Astrocyte (in vitro differentiated cells and primary cell): ENCODE results near the gene FAM131C. TPM values are rescaled to one million over a fixed set of nuclear protein-coding genes. Genes with fewer than 3 reads are reported as not detected.
"Not testable (repeated sequence)": the region's sequence is repeated elsewhere in the genome, so short reads cannot be mapped to it uniquely, and the experiment has no call there.

Experiments used
- DNase-seq: peaks from one replicate; pipeline ENCODE4 v3.0.0-alpha.2; 2010; ENCODE audit warnings: low read depth
- FAIRE-seq: peaks from 2 replicates; lab custom pipeline; 2011; peaks lifted over from hg19 to GRCh38; lab: Jason Lieb, UNC
- H2AFZ ChIP-seq: 2 replicates; pipeline ENCODE4 v1.6.0; 2012; ENCODE audit warnings: low read depth, low read length, inconsistent platforms
- H3K27ac ChIP-seq: 2 replicates; pipeline ENCODE4 v1.5.1; 2011; ENCODE audit warnings: low read depth, low read length, inconsistent platforms
- H3K27me3 ChIP-seq: 2 replicates; pipeline ENCODE4 v1.6.0; 2011; ENCODE audit warnings: low read length, inconsistent platforms; ENCODE audit not compliant: insufficient read depth
- H3K36me3 ChIP-seq: 2 replicates; pipeline ENCODE4 v1.5.1; 2011; ENCODE audit warnings: low read length, inconsistent platforms; ENCODE audit not compliant: insufficient read depth
- H3K4me1 ChIP-seq: 2 replicates; pipeline ENCODE4 v1.5.1; 2011; ENCODE audit warnings: low read length, inconsistent platforms; ENCODE audit not compliant: insufficient read depth
- H3K4me2 ChIP-seq: 2 replicates; pipeline ENCODE4 v1.6.0; 2012; ENCODE audit warnings: low read length, inconsistent platforms
- H3K4me3 ChIP-seq: 2 replicates; pipeline ENCODE4 v1.5.1; 2011; ENCODE audit warnings: low read depth, mild to moderate bottlenecking, low read length, inconsistent platforms; ENCODE audit not compliant: insufficient read depth
- H3K79me2 ChIP-seq: 2 replicates; pipeline ENCODE4 v1.6.0; 2012; ENCODE audit warnings: mild to moderate bottlenecking, low read length, inconsistent platforms; ENCODE audit not compliant: insufficient read depth
- H3K9ac ChIP-seq: 2 replicates; pipeline ENCODE4 v1.6.0; 2012; ENCODE audit warnings: mild to moderate bottlenecking, low read length, inconsistent platforms
- H3K9me3 ChIP-seq: 2 replicates; pipeline ENCODE4 v1.5.1; 2012; ENCODE audit warnings: low read depth, mild to moderate bottlenecking, low read length, inconsistent platforms; ENCODE audit not compliant: insufficient read depth
- H4K20me1 ChIP-seq: 2 replicates; pipeline ENCODE4 v1.6.0; 2012; ENCODE audit warnings: low read length, inconsistent platforms; ENCODE audit not compliant: insufficient read depth
- H3K27ac Mint-ChIP-seq: one replicate; pipeline ENCODE4 v1.8.0; 2021; ENCODE audit warnings: mild to moderate bottlenecking, mixed read lengths; ENCODE audit not compliant: unreplicated experiment
- H3K27me3 Mint-ChIP-seq: one replicate; pipeline ENCODE4 v1.8.0; 2021; ENCODE audit warnings: low read depth, mixed read lengths; ENCODE audit not compliant: unreplicated experiment
- H3K36me3 Mint-ChIP-seq: one replicate; pipeline ENCODE4 v1.8.0; 2021; ENCODE audit warnings: low read depth, mixed read lengths; ENCODE audit not compliant: unreplicated experiment
- H3K4me1 Mint-ChIP-seq: one replicate; pipeline ENCODE4 v1.8.0; 2021; ENCODE audit warnings: low read depth, mixed read lengths; ENCODE audit not compliant: unreplicated experiment
- H3K4me3 Mint-ChIP-seq: one replicate; pipeline ENCODE4 v1.8.0; 2021; ENCODE audit warnings: mild to moderate bottlenecking, moderate library complexity, mixed read lengths; ENCODE audit not compliant: unreplicated experiment
- H3K9me3 Mint-ChIP-seq: one replicate; pipeline ENCODE4 v1.8.0; 2021; ENCODE audit warnings: mild to moderate bottlenecking, mixed read lengths; ENCODE audit not compliant: unreplicated experiment
- EZH2 ChIP-seq: IDR thresholded peaks from 2 replicates; pipeline ENCODE4 v1.6.1; 2012; ENCODE audit warnings: mild to moderate bottlenecking, low read length, inconsistent platforms; ENCODE audit not compliant: insufficient read depth
- total RNA-seq: library from RNA; stranded (reverse); gene quantifications from 2 replicates; pipeline ENCODE4 v1.2.1, GENCODE V29; 2021
- TF ChIP-seq, protein P1 (sequence below): IDR thresholded peaks from 2 replicates; pipeline ENCODE4 v1.5.1; 2011; ENCODE audit warnings: low read depth, mild to moderate bottlenecking, inconsistent platforms, low read length, moderate library complexity; ENCODE audit not compliant: insufficient read depth

FAM131C gene
- total RNA-seq, 1 donor from 2014 or later, result 0.11 TPM

DNA sequence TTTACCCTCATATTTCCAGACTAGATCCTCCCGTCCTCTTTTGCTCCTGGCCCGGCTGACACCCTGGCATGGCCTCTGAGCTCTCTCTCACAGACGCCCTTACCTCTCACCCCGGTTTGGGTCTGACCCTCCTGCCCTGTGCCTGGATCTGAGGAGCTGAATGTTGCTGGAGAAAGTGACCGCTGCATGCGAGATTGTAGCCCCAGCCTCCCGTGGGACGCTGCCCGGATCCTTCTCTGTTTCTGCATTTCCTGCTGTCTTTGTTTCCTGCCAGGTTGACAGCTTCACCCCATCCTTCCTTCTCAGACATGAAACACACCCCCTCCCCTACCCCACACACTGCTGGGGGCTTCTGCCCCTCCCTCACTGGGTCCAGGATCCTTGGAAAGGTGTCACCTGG is 9.5 kb downstream of the FAM131C start:
- H2AFZ ChIP-seq, result no peak overlapping the region
- Mint-ChIP-seq H3K4me3 (no peak overlapping the region), H3K27ac (no peak overlapping the region), H3K4me1 (peaks cover 6% of the 10 kb centered on the region), H3K27me3 (peaks cover 50% of the 10 kb centered on the region), H3K9me3 (no peaks in the 10 kb centered on the region), H3K36me3 (peaks cover 2% of the 10 kb centered on the region)
- no peaks in the 10 kb centered on the region for H4K20me1 ChIP-seq
- no peaks in the 10 kb centered on the region for H3K36me3 ChIP-seq
- peaks cover 4% of the 10 kb centered on the region for H3K27me3 ChIP-seq
- H3K4me3 ChIP-seq, result no peak overlapping the region
- H3K9me3 ChIP-seq, result no peaks in the 10 kb centered on the region
- no peak for TF ChIP-seq EZH2
- TF ChIP-seq, protein P1, sequence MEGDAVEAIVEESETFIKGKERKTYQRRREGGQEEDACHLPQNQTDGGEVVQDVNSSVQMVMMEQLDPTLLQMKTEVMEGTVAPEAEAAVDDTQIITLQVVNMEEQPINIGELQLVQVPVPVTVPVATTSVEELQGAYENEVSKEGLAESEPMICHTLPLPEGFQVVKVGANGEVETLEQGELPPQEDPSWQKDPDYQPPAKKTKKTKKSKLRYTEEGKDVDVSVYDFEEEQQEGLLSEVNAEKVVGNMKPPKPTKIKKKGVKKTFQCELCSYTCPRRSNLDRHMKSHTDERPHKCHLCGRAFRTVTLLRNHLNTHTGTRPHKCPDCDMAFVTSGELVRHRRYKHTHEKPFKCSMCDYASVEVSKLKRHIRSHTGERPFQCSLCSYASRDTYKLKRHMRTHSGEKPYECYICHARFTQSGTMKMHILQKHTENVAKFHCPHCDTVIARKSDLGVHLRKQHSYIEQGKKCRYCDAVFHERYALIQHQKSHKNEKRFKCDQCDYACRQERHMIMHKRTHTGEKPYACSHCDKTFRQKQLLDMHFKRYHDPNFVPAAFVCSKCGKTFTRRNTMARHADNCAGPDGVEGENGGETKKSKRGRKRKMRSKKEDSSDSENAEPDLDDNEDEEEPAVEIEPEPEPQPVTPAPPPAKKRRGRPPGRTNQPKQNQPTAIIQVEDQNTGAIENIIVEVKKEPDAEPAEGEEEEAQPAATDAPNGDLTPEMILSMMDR, result no peak
- no peak overlapping the region for H3K9ac ChIP-seq
- no peaks in the 10 kb centered on the region for H3K79me2 ChIP-seq
- no peak overlapping the region for H3K4me2 ChIP-seq
- H3K4me1 ChIP-seq, result no peaks in the 10 kb centered on the region
- FAIRE-seq (no peak), DNase-seq (no peak)
- no peak overlapping the region for H3K27ac ChIP-seq

DNA sequence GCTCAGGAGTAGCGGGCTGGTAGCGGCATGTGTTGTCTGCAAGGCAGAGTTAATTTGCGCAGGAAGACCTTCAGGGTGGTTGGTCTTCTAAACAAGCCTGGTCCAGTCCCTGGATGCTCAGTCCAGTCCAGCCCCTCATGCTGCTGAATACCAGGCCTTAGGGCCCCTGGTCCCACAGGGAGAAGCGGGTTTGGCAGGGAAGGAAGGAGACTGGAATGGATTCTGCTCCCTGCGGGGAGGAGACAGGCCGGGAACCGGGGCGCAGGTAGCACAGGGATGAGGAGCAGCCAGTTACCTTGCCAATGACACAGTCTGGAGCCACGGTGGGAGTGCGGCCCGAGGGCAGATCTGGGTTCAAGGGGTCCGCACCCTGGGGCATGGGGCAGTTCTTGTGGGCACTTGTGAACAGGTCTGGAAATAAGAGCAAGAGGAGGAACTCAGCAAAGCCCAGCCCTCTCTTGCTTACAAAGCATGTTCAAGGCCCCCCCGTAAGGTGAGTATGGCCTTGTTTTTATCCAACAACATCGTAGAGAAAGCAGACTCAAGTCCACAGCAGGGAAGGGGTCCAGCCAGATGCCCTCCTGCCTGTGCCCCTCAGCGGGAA is 10.1 kb downstream of the FAM131C start:
- Mint-ChIP-seq H3K27me3 (peaks cover 45% of the 10 kb centered on the region), H3K27ac (no peak overlapping the region), H3K9me3 (no peaks in the 10 kb centered on the region), H3K36me3 (peaks cover 2% of the 10 kb centered on the region), H3K4me3 (no peak overlapping the region), H3K4me1 (peaks cover 6% of the 10 kb centered on the region)
- Histone ChIP-seq H3K36me3 (no peaks in the 10 kb centered on the region), H3K27ac (no peak overlapping the region), H3K9me3 (no peaks in the 10 kb centered on the region), H3K27me3 (peaks cover 4% of the 10 kb centered on the region), H2AFZ (no peak overlapping the region), H3K4me2 (no peak overlapping the region), H3K9ac (no peak overlapping the region), H3K4me1 (no peaks in the 10 kb centered on the region), H4K20me1 (no peaks in the 10 kb centered on the region), H3K4me3 (no peak overlapping the region), H3K79me2 (no peaks in the 10 kb centered on the region)
- DNase-seq (no peak), FAIRE-seq (no peak)
- TF ChIP-seq EZH2, result no peak
- TF ChIP-seq, protein P1, result no peak

DNA sequence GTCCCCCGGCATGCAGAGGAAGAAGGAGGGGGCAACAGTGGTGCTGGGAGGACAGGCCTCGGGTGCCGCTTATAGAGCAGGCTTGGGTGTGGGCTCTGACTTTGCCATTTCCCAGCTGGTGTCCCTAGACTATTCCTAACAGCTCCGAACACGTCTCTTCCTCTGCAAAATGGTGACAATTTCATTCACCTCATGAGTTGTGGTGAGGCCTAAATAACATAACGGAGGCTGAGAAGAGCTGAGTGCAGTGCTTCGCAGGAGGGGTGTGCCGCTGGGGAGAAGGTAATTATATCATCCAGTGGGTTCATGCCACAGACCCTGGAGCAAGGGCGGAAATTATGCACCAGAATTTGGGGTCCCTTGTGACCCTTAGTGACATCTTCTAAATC is 10.8 kb downstream of the FAM131C start:
- H3K4me1 ChIP-seq, H3K9me3 ChIP-seq, H3K36me3 Mint-ChIP-seq, H3K27ac Mint-ChIP-seq, FAIRE-seq, H3K4me3 ChIP-seq, H3K4me3 Mint-ChIP-seq, DNase-seq, H3K27me3 ChIP-seq, H2AFZ ChIP-seq, H3K36me3 ChIP-seq, H3K4me2 ChIP-seq, H3K4me1 Mint-ChIP-seq, H3K9ac ChIP-seq, H3K9me3 Mint-ChIP-seq, H4K20me1 ChIP-seq, H3K79me2 ChIP-seq, H3K27ac ChIP-seq: not testable (repeated sequence)
- H3K27me3 Mint-ChIP-seq, result peaks cover 47% of the 10 kb centered on the region

DNA sequence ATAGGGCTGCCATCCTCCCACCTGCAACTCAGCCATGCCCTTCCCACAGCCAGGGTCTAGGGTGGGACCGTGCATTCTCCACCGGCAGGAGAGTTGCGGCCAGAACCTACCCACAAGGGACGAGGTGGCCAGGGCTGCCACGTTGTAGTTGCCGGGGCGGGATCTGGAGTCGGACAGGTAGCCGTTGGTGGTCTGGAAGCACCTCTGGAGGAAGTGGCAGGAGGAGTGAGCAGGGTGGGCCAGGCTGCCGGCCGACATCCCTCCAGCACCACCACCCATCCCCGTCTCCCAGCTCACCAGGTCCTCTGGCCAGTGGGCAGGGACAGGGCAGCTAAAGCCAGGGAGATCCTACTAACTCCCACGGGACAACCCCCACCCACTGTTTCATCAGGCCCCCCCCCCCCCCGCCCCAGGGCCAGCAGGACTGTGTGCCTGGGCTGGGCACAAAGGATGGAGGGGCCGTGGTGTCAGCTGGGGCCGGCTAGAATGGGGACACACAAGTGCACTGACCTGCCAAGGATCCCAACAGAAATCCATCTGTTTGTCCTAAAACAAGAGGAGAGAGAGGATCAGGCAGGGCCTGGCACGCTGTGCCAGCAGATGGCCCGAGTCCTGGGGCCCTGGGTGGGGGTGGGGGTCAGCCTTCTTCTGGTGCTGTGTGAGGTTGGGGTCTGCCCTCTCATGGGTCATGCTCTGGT is 11.3 kb downstream of the FAM131C start:
- H4K20me1 ChIP-seq, H3K36me3 Mint-ChIP-seq, H3K27ac ChIP-seq, H3K27me3 ChIP-seq, H3K4me3 ChIP-seq, H3K79me2 ChIP-seq, H3K4me1 Mint-ChIP-seq, H3K9me3 Mint-ChIP-seq, FAIRE-seq, H3K36me3 ChIP-seq, H3K4me1 ChIP-seq, H2AFZ ChIP-seq, H3K9me3 ChIP-seq, H3K9ac ChIP-seq, H3K4me3 Mint-ChIP-seq, H3K27ac Mint-ChIP-seq, H3K4me2 ChIP-seq, DNase-seq: not testable (repeated sequence)
- H3K27me3 Mint-ChIP-seq, result peaks cover 48% of the 10 kb centered on the region
